ENCODE measurements around the gene OSM.

Gene OSM

DNA sequence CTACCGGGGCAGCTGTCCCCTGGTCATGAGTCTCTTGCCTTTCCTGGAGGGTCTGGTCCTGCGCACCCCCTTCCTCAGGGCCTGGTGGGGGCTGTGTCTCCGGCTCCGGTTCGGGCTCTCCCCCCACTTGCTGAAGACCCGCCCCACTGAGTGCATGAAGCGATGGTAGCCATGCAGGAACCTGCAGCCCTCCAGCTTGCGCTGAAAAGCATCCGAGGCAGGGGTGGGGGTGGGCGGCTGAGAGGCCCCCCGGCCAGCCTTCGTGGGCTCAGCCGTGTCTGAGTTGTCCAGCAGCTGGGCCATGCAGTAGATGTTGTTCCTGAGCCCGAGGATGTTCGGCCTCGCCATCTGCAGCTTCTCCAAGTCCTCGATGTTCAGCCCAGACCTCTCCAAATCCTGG lies 2.8 kb downstream of the OSM start:
- no peak for DNase-seq (ENCODE audit: low read depth in 3 of 3)

DNA sequence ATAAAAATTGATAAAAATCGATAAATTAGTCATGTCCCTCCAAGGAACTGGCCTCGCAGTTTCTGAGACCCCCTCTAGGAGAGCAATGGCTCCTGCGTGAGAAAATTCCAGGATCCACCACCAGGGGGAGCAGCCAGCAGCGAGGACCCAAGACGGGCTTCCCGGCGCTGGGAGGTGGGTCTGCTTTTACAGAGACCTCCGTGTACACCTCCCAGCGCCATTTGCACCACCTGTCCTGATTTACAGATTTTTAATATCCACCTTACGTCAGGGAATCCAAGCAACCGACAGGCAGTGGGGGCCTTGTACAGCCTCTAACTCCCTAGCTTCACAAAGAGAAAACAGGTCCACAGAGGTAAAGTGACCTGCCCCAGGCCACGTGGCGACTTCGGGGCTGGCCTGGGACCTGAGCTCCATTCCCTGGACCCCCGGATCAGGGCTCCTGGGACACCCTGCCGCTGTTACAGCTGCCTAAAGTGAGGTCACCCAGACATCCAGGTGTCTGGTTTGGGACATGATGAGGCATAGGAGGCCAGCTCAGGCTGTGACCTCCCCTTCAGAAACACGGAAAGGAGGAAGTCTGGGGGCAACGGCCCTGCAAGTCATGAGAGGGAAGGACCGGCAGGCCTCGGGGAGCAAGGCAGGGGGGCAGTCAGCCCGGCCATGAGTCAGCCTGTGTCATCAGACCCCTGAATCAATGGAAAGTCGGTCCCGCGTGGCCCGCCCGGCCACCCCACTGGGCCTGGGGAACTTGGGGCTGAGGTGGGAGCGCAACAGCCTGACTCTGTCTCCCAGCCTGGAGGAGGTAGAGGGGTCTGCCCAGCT lies 3.5 kb downstream of the OSM start:
- peak in 2 of 3 donors; percentile 69 to 73 for DNase-seq (ENCODE audit: low read depth in 3 of 3)

DNA sequence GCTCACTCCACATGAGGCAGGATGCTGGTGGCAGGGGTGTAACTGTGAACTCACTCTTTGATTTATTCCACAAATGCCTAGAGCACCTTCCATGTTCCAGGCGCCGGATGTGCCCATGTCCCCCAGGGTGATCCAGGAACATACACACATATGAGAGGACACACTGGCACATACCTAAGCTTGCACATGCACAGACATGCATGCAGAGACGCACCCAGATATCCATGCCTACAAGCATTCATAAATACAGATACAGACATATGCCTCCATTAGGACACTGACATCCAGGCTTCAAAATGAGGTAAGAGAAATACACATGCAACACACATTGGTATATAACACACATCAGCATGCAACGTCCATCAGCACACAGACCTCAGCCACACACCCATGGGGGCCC lies 4.5 kb downstream of the OSM start:
- DNase-seq (ENCODE audit: low read depth in 3 of 3), result no peak

DNA sequence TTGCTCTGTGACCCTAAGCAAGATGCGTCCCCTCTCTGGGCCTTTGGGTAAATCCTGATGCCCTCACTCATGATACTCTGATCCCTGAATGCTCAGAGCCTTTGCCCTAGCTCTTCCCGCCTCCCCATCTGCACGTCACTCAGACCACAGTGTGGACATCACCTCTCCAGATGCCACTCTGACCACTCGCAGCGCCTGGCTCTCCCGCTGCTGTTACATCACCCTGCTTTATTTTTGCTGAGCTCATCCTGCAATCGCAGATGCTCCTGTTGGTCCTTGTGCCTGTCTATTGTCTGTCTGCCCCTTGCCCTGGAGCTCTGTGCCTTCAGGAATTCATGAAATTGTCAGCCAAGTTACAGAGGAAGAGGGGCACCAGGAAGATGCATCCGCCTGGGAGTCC lies 5.5 kb downstream of the OSM start:
- DNase-seq (ENCODE audit: low read depth in 3 of 3), result no peak

DNA sequence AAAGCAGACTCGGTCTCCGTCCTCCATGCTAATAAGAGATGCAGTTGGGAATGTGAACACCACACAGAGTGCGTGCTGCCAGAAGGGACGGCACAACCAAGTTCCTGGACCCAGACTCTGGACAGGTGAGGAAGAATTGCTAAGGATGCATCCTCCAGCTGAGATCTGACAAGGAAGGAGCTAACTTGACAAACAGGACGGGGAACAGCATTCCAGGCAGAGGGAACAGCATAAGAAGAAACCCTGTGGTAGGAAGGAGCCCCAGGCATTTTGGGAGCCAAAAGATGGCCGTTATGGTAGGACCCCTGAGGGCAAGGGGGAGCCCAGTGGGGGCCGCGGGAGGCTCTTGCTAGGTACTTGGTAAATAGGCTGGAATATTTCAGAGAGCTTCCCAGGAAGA lies 6.0 kb downstream of the OSM start:
- DNase-seq (ENCODE audit: low read depth in 3 of 3), result no peak

DNA sequence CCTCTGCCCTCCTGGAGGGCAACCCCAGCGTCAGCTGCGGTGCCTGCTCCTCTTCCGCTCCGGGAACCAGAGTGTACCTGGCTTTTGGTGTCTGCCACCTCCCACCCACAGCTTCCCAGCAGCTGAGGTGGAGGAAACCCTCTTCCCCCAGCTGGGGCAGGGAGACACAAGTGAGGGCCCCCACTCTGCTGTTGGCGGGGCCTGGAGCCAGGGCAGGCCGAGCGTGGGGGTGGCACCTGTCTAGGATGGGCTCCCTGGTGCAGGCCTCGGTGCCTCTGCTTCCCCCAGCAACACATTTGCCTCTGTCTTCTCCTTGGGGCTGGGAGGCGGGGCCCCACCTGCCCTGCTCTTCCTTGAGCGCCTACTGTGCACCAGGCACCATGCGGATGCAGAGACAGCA lies 6.4 kb downstream of the OSM start:
- no peak for DNase-seq (ENCODE audit: low read depth in 3 of 3)

DNA sequence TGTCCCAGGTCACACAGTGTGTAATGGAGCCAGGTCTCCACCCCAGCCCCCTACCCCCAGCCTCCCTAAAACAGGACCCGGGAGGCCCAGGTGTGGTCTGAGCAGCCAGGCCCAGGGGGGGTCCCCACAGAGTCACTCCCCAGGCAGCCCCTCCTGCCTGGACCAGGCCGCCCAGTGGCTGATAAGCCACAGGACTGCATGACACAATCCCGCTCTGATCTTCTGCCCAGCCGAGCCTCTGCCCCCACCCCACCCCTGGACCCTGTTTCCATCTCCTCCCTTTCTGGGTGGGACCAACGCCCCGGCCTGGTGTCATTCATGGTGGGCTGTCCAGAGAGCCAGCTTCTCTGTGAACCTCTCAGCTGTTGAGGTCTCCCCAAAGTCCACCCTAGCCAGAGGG lies 12.3 kb downstream of the OSM start:
- DNase-seq (ENCODE audit: low read depth in 3 of 3), result no peak

DNA sequence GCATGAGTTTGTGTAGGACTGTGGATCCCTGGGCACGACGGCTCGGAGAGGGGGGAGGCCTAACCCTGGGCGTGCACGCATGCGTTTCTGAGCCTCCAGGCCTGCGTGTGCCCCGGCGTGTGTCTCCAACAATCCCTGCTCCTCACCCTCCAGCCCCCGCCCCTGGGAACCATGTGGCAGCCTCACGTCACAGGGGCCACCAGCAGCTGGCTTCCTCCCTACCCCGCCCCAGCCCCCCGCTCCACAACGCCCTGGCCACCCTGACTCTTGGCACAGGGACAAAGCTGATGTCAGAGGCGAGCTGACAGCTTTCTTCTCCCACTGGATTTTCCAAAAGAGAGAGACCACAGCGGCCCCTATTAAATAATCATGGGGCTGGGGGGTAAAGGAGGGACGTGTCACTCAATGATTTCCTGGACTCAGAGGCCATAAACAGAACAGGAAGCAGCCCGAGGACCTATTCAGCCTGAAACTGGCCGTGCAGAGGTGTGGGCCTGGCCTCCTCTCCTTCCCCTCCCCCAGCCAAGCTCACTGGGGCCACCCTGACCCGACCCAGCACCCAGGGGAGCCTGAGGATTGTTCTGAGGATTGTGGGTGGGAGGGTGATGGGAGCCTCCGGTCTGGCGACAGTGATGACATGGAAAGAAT lies 13.3 kb downstream of the OSM start:
- DNase-seq (ENCODE audit: low read depth in 3 of 3), result no peak

DNA sequence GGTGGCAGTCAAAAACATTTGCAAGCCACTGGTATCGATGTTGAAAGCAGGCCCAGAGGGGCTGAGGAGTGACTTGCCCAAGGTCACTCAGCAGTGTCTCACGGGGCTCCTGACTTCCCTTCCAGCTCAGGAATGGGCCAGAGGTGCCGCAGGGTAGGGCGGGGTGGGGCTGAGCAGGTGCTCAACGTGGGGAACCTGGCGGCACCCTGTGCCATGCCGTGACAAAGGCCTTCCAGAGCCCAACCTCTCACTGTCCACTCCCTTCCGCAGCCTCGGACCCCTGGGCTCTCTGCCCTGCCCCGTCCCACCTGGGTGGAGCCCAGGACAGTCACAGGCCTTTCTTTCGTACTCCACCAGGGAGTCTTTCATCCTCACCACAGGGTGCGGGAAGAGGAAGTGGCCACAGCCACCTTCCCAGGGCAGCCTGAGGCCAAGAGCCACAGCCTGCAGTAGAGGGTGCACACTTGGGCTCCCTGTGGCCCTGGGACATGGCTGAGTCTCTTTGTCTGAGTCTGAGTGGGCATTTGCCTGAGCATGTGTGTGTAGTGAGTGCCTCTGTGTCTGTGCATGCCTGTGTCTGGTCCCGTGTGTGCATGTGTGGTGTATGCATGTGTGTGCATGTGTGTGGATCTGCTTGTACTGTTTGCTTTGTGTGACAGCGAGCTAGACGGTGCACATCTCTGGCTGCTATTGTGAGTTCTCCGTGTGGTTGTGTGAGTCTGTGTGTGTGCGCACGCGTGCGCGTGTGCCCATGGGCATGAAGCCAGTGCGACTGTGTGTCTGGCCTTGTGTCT lies 14.0 kb downstream of the OSM start:
- DNase-seq (ENCODE audit: low read depth in 3 of 3), result no peak

DNA sequence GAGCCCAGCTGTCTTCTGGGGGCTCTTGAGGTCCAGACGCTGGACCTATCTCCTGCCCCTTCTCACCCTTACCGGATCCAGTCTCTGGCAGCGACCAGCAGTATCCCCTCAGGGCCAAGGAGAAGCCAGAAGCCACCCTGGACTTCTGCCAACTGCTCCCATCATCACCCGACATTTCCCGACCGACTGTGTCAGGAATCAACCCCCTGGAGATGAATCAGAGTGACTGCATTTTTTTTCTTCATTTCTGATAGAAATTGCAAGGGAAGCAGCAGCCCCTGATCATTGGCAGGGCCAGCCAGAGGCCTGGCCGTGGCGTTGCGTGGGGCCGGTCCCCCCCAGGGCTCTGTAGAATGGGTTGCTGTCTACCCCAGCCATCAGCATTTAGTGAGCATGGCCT lies 14.9 kb downstream of the OSM start:
- DNase-seq (ENCODE audit: low read depth in 3 of 3), result no peak

DNA sequence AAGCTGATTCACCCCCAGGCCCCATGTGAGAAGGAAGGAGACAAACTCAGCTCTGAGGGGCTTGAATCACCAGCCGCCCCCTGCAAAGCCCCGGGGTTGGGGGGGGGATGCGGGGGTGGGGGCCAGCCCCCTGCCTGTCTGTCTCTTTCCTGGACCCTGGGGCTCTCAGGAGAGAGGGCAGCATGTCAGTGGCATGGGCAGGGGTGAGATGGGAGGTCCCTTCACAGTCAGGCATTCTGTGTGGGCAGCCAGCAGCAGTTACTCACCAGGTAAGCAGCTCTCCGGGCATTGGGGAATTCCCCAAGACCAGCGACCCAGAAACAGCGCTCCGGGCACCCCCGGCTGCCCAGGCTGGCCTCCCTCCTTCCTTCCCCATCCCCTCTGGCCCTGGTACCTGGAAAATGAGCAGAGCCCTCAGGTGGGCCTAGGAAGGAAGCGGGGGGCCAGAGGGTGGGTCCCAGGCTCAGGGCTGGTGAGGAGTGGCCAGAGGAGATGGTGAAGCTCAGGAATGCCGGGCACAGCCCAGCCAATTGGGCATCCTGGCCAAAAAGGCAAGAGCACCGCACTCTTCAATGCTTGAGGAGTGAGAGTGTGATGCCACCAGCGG lies 15.9 kb downstream of the OSM start:
- peak in 1 of 3 donors; percentile 44 for DNase-seq (ENCODE audit: low read depth in 3 of 3)

DNA sequence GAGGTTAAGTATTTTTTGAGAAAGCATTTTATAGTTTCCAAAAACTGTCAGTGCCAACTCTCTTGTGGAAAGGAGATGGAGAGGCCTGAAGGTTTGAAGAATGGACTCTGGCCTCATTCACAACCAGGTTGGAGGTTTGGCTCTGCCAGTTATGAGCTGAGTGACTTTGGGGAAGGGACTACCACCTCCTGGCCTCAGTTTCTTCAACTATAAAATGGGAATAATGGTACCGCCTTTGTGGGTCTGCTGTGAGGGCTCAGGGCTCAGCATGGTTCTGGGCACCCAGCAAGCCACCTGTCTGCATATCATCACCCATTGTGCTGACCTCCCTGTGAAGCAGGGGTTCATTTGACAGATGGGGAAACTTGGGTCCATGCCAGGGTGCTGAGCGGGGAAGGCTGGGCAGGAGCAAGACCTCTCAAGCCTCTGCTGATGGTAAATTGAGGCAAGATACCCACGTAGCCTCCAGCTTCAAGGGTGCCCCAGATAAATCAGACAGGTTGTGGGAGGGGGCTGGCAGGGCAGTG lies 16.5 kb downstream of the OSM start:
- DNase-seq (ENCODE audit: low read depth in 3 of 3), result no peak

DNA sequence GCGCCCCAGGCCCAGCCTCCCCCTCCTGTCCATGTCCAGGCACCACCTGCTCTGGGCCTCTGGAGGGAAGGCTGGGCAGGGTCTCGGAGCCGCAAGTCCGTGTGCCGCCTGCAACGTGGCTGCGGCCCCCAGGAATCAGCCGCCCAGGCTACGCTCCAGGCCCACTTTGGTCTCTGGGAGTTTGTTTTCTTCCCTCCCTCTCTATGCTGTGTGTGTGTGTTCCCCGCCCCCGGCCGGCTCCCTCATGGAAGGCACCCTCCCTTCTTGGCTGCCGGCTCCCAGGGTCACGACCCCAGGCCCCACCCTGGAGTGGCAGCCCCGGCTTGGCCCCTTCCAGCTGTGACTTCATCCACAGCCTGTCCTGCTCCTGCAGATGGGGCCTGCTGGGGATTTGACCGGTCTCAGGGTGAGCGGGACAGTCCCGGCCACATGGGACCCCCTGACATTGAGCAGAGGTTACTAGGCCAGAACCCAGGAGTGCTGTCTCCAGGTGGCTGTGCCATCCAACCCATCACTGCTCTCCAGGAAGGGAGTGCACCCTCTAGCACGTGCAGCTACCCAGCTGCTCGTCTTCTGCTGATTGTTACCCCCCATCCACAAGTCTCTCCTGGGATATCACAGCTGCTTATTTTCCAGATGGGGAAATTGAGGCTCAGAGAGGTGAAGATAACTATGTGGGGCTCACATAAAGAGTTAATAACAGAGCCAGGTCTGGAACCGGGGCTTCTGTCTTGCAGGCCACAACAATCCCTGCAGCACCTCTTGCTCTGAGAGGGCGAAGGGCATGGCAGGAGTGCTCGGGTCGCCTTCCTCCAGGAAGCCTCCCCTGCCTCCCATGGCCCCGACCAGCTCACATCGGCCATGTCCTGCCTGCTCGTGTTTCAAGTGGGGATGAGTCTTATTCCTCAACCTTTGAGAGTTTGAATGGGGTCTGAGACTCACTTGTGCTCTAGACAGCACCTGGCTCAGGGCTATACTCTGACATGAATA lies 17.3 kb downstream of the OSM start:
- no peak for DNase-seq (ENCODE audit: low read depth in 3 of 3)

DNA sequence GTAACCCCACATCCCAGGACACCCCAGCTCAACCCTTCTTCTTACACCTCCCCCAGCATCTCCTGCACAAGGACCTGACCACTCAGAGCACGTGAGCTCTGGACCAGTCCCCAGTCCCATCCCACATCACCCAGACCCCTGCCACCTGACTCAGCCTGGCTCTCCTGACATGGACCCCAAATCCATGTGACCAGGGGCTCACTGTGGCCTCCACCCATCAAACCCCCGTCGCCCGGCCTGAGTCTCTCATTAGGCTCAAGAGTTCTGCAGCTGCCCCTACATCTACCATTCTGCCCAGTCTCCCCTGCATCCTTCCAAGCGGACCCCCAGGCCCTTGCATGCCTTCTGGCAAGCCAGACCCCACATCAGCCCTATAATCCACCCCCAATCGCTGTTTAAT lies 18.2 kb downstream of the OSM start:
- DNase-seq (ENCODE audit: low read depth in 3 of 3), result no peak

DNA sequence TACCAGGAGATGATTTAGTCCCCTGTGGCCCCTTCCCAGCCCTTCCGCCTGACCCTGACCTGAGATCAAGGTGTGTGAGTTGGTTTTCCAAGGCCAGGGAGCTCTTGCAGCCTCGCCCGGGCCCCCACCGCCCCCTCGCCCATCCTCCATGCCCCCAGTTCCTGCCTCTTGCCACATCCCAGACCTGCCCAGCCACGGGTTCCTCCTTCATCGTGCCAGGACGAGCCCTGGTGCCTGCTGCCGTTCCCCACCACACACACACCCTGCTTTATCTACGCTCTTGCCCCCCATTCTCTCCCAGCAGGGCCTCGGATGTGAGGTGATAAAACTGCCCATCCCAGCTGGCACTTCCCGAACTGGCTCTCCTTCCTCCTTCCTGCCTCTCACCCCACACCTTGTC lies 18.7 kb downstream of the OSM start:
- DNase-seq (ENCODE audit: low read depth in 3 of 3), result no peak

DNA sequence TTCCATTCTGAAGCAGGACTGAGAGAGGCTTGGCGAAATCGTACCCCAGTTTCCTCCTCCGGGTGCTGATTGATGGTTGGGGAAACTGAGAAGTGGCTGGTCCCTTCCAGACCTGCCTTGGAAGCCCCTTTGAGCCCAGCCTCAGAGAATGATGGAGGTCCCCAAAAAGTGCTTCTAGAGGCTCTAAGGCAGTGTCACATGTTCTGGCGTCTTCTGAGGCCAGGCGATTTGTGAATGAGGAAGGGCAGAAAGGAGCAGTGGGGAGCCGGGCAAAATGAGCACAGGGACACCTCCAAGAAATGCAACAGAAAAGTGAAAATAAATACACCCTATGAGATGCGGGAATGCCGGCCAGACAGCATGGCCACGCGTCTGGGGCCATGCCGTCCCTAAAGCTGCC lies 19.1 kb downstream of the OSM start:
- DNase-seq (ENCODE audit: low read depth in 3 of 3), result no peak

DNA sequence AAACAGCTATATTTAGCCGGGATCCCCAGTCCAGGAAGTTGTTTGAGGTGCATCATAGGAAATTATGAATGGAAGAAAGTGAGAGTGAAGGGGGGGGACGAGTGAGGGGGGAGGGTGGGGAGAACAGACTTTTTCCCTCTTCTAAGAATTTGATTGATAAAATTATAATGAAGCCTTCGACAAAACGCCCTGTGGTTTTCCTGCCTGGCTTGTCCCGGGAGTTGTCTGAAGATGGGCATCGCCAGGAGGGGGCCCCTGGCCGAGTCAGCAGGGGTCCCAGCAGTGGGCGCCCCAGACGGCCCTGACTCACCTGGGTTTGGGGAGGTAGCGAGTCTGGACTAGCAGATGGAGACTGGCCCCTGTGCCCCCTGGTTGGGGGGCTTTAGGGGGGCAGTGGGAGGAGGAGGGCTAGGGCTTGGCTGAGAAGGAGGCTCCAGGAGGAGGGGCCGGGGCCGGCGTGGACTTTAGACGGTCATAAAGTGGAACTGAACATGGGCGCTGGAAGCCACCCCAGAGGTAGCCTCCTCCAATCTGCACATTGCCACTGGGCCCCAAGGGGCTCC lies 19.8 kb downstream of the OSM start:
- no peak for DNase-seq (ENCODE audit: low read depth in 3 of 3)

DNA sequence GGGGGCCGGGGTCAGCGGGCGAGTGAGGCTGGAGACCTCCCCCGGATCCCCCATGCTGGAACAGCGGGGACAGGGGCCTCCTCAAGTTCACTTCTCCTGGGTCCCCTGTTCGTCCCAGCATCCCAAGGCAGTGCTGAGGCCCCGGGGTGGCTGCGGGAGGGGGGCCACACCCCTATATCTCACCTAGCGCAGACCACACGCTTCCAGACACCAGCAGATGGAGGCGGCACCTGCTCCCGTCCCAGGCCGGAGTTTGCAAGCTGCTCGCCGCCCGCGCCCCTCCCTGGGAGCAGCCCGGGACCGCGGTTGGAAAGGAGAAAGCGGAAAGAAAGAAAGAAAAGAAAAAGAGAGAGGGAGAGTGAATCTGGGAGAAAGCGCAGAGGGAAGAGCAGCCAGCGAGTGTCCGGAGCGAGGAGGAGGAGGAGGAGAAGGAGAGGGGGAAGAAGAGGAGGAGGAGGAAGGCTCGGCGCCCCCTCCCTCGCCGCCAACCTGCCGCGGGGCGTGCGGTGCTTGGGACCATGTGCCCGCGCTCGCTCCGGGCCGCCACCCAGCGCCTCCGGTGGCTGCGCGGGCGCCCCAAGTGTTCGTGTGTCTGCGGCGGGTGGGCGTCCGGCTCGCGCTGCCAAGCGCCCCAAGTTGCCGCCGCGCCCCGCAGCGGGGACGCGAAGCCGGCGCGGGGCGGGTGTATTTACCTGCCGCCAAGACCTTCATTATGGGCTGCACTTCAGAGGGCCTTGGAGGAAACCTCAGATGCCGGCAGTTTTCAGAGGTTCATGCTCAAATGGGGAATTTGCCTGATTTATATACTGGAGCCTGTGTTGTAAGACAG lies 20.5 kb downstream of the OSM start, which contains the start of gene LIF:
Gene LIF, minus strand, starts transcription at position 775 of the 829 bp plus-strand sequence. Its CDS starts 64 bp downstream, at position 711.
- DNase-seq (ENCODE audit: low read depth in 3 of 3), result peak in 2 of 3 donors; percentile 41 to 52

All from stimulated activated CD4-positive, alpha-beta T cell treated with anti-CD3 and anti-CD28 coated beads, TNF-alpha, amount 100 ng/mL, for 48 hours (primary cell).